ENCODE measurements around the gene MGP.

GRCh38 chr12:14892726-14893505, 7.3 kb upstream of the MGP start:
- TF ChIP-seq CTCF (conservative IDR thresholded peaks at IDR 0.05) (no peak), EZH2 (IDR thresholded peaks at IDR 0.05; ENCODE audit: low read depth) (no peak)

All from PC-9 (cell line).